IMR-90 (cell line): ENCODE measurements around the gene GAS6. TPM values are rescaled to one million over a fixed set of nuclear protein-coding genes. Genes with fewer than 3 reads are reported as not detected.

Experiments
- ATAC-seq: fragments of 200-7000 bp; cut with Tn5 transposase; 2 replicates; pipeline ENCODE4 v1.9.1; 2020; ENCODE audit warnings: low read depth, mild to moderate bottlenecking, moderate library complexity
- BruUV-seq: library from RNA; stranded (reverse); fragments of 400-500 nt; replicated peaks from 2 replicates; lab custom pipeline; 2021; lab: Mats Ljungman, UMichigan
- CTCF ChIA-PET: fragments of 300-600 bp; formaldehyde crosslinking; extraction: SDS; loops from one replicate; lab custom pipeline; 2021; ENCODE audit warnings: antibody characterized with exemption; lab: Yijun Ruan, JAX
- POLR2A ChIA-PET: fragments of 300-600 bp; sonication (Branson Sonifier 250); formaldehyde crosslinking; loops from one replicate; lab custom pipeline; 2022; ENCODE audit warnings: antibody characterized with exemption; ENCODE audit not compliant: unreplicated experiment; lab: Charles Lee
- DNase-seq: peaks from one replicate; pipeline ENCODE4 v3.0.0; 2013
- H2AFZ ChIP-seq: replicated peaks from 2 replicates; pipeline ENCODE3; 2013; ENCODE audit warnings: low read length, mild to moderate bottlenecking; ENCODE audit not compliant: poor library complexity
- H2AK5ac ChIP-seq: 2 replicates; pipeline ENCODE4 v1.6.1; 2013; ENCODE audit warnings: low read depth, low read length, inconsistent platforms
- H2AK9ac ChIP-seq: replicated peaks from 2 replicates; pipeline ENCODE3; 2013; ENCODE audit warnings: mild to moderate bottlenecking, low read depth, low read length, moderate library complexity; ENCODE audit not compliant: poor library complexity
- H2BK120ac ChIP-seq: 2 replicates; pipeline ENCODE4 v1.6.1; 2013; ENCODE audit warnings: low read depth, low read length, inconsistent platforms
- H2BK15ac ChIP-seq: 3 replicates; pipeline ENCODE4 v1.6.1; 2013; ENCODE audit warnings: low read depth, low read length, inconsistent platforms
- H2BK20ac ChIP-seq: 2 replicates; pipeline ENCODE4 v1.6.1; 2013; ENCODE audit warnings: low read depth, mild to moderate bottlenecking, inconsistent platforms, low read length, moderate library complexity
- H2BK5ac ChIP-seq: 2 replicates; pipeline ENCODE4 v1.6.1; 2013; ENCODE audit warnings: mild to moderate bottlenecking, low read depth, low read length, inconsistent platforms; ENCODE audit not compliant: poor library complexity, severe bottlenecking
- H3K14ac ChIP-seq: replicated peaks from 2 replicates; pipeline ENCODE4 v1.6.1; 2013; ENCODE audit warnings: low read depth, low read length, inconsistent platforms
- H3K18ac ChIP-seq: 2 replicates; pipeline ENCODE4 v1.6.1; 2013; ENCODE audit warnings: low read depth, low read length, control low read depth
- H3K23ac ChIP-seq: 2 replicates; pipeline ENCODE4 v1.6.1; 2013; ENCODE audit warnings: low read depth, low read length, inconsistent platforms
- H3K27ac ChIP-seq: 2 replicates; pipeline ENCODE4 v1.5.1; 2013; ENCODE audit warnings: mild to moderate bottlenecking, control low read depth, low read length; ENCODE audit not compliant: insufficient read depth
- H3K27me3 ChIP-seq: 2 replicates; pipeline ENCODE4 v1.6.1; 2013; ENCODE audit warnings: low read length; ENCODE audit not compliant: control insufficient read depth, insufficient read depth
- H3K36me3 ChIP-seq: 2 replicates; pipeline ENCODE4 v1.6.1; 2013; ENCODE audit warnings: low read length, mixed read lengths; ENCODE audit not compliant: control insufficient read depth, insufficient read depth
- H3K4ac ChIP-seq: 2 replicates; pipeline ENCODE4 v1.6.1; 2013; ENCODE audit warnings: low read depth, low read length, inconsistent platforms
- H3K4me1 ChIP-seq: 2 replicates; pipeline ENCODE4 v1.6.1; 2013; ENCODE audit warnings: low read length, mixed read lengths; ENCODE audit not compliant: control insufficient read depth, insufficient read depth
- H3K4me2 ChIP-seq: 2 replicates; pipeline ENCODE4 v1.6.1; 2013; ENCODE audit warnings: low read depth, mild to moderate bottlenecking, control low read depth, low read length, moderate library complexity
- H3K4me3 ChIP-seq: 2 replicates; pipeline ENCODE4 v1.5.1; 2013; ENCODE audit warnings: low read depth, mild to moderate bottlenecking, control low read depth, low read length, moderate library complexity; ENCODE audit not compliant: insufficient read depth
- H3K56ac ChIP-seq: 2 replicates; pipeline ENCODE4 v1.6.1; 2013; ENCODE audit warnings: low read length, inconsistent platforms; ENCODE audit not compliant: insufficient read depth; ENCODE audit errors: extremely low read depth
- H3K79me1 ChIP-seq, 2 experiments: 2 replicates each; pipeline ENCODE4 v1.6.1; 2013; ENCODE audit warnings: low read length in 2 of 2, inconsistent platforms in 1 of 2, low read depth in 1 of 2
- H3K9ac ChIP-seq: 2 replicates; pipeline ENCODE4 v1.6.1; 2013; ENCODE audit warnings: low read depth, low read length, control low read depth
- H3K9me1 ChIP-seq: 2 replicates; pipeline ENCODE4 v1.6.1; 2013; ENCODE audit warnings: low read length, inconsistent platforms; ENCODE audit not compliant: insufficient read depth
- H3K9me3 ChIP-seq: 2 replicates; pipeline ENCODE4 v1.6.1; 2013; ENCODE audit warnings: low read length; ENCODE audit not compliant: control insufficient read depth, insufficient read depth
- H4K20me1 ChIP-seq: 2 replicates; pipeline ENCODE4 v1.6.1; 2013; ENCODE audit warnings: low read length, inconsistent platforms; ENCODE audit not compliant: insufficient read depth
- H4K5ac ChIP-seq: 2 replicates; pipeline ENCODE4 v1.6.1; 2013; ENCODE audit warnings: mild to moderate bottlenecking, low read depth, low read length, control low read depth
- H4K8ac ChIP-seq, 2 experiments: 2 replicates each; pipeline ENCODE4 v1.6.1; 2013; ENCODE audit warnings: low read depth in 2 of 2, low read length in 2 of 2, control low read depth in 1 of 2, inconsistent platforms in 1 of 2
- H4K91ac ChIP-seq: 2 replicates; pipeline ENCODE4 v1.6.1; 2013; ENCODE audit warnings: low read depth, low read length, inconsistent platforms; ENCODE audit not compliant: insufficient read depth
- RCOR1 ChIP-seq: IDR thresholded peaks from 2 replicates; pipeline ENCODE4 v1.6.1; 2012; ENCODE audit warnings: mild to moderate bottlenecking, low read length, improper control_type of control experiment; ENCODE audit not compliant: insufficient replicate concordance
- SMC3 ChIP-seq: fragments of 150-350 bp; IDR thresholded peaks from 2 replicates; pipeline ENCODE4 v1.6.1; 2016; ENCODE audit warnings: low read depth, mild to moderate bottlenecking, antibody characterized with exemption, low read length, moderate library complexity
- WGBS, 2 experiments: methylation state at CpG; one replicate each; pipeline versions ENCODE4 v1.1.5 to v1.1.7; 2013; ENCODE audit warnings: missing lambda C conversion rate in 2 of 2; ENCODE audit not compliant: insufficient read length in 1 of 2; ENCODE audit errors: extremely low coverage in 2 of 2; 5-methylcytosine and 5-hydroxymethylcytosine counted together
- dilution Hi-C: fragments of 300-500 bp; cut with HindIII; formaldehyde crosslinking; loops from one replicate; pipeline ENCODE4 v1.14.3; 2018; ENCODE audit warnings: low sequenced_read_pairs; ENCODE audit not compliant: unreplicated experiment
- in situ Hi-C: fragments of 300-500 bp; cut with MboI; formaldehyde crosslinking; loops from 3 replicates; pipeline ENCODE4 v1.14.3; 2019; ENCODE audit warnings: low sequenced_read_pairs, inconsistent platforms, mixed read lengths
- intact Hi-C: fragments of 100-400 bp; cut with micrococcal nuclease; formaldehyde crosslinking; loops from 2 replicates; pipeline ENCODE4 v1.10.0; 2022
- polyA plus RNA-seq, 3 experiments: library from polyadenylated mRNA; depleted of rRNA; stranded (reverse); fragments of >200 nt; gene quantifications; 2 replicates each; pipeline ENCODE4 v1.2.3, GENCODE V29; 2012; ENCODE audit warnings: low replicate concordance in 1 of 3
- total RNA-seq: library from RNA; depleted of rRNA; stranded (reverse); fragments of >200 nt; gene quantifications from 2 replicates; pipeline ENCODE4 v1.2.3, GENCODE V29; 2012

GAS6 gene
- total and polyA plus RNA-seq, 2 of the 4 experiments (the other 2 are of a cell fraction), result 220 to 823 TPM

DNA sequence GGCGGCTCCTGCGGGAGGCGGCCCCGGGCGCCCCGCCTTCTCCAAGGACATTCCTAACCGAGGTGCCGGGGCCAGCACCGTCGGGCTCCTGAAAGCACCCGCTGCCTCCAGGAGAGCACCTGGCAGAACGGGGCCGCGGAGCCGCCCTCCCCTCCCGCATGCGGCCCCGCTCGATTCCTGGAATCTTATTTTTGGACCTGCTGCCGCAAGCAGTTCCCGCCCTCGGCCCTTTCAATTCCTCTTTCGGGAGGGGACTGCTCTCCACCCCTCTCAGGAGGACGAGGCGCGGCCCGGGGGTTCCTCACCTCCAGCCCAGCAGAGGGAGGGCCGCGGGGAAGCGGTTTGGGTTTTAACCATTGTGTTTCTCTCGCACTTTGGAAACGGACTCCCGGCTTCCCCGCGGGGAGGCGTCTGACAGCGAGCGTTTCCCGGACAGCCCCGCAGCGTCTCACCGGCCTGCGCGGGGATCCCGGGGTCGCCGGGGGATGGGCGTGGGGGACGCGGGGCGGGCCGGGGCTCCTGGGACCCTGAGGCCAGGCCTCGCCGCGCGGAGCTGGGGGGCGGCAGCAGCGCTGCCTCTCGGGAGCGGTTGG is 849 bp downstream of the GAS6 start (continued):
- peak; percentile 19; the same call in 1 of the 2 replicates for TF ChIP-seq SMC3

DNA sequence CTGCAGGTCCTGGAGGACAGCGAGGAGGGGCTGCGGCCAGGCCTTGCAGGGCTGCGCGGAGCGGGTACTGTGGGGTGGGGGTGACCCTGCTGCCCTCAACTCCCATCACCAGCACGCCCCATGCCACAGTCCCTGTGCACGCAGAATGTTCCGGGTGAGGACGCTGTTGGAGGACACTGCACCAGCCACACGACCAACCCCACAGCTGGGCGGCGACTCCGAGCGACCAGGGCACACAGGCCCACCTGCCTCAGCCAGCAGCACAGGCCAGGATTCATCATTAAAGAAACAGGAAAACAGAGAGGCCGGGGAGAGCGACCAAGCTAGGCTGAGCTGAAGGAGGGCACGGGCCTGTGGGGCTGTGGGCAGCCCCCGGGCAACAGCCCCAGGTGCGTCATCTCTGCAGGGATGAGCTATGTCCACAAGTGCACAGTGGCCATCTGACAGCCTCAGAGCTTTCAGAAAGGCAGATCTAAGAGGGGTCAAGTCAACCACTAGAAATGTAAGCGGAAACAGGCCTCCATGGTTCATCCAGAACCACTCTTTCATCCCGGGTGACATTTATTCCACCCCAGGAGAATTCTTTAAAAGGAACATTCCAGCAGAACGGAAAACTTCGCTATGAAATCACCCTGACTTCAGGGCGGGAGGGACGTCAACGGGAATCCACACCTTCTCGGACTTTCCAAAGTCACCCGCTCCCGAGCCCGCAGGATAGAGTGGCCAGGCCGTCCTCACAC is 1.5 kb downstream of the GAS6 start:
- peaks cover 14 to 58% of the 10 kb centered on the region in 2 experiments for H3K79me1 ChIP-seq
- peak overlapping the region; percentile 86 for H2AK5ac ChIP-seq
- dilution Hi-C loops, result no loop called here
- peak overlapping the region; percentile 27 for H2BK20ac ChIP-seq
- H3K14ac ChIP-seq, result peak overlapping the region; percentile 89
- WGBS, 2 experiments, result 54% methylated on average over 20 of the region's 31 CpGs; no CpG with 5 or more reads in 1 of the 2 experiments
- peaks cover 23% of the 10 kb centered on the region for H3K36me3 ChIP-seq
- in situ Hi-C loops, result no loop called here
- H3K4me3 ChIP-seq, result peak overlapping the region; percentile 93
- H3K9me3 ChIP-seq, result no peaks in the 10 kb centered on the region
- DNase-seq, result peak; percentile 36
- peak overlapping the region; percentile 89 for H3K4ac ChIP-seq
- TF ChIP-seq RCOR1 (peak; percentile 12), SMC3 (no peak)
- intact Hi-C loops, result loop anchor here (2.0 to 5.0 kb wide), 4 partner anchors 34 to 365 kb away; no protein-coding TSS in a partner anchor
- H2BK15ac ChIP-seq, result peak overlapping the region; percentile 11; the same call in 2 of the 3 replicates
- peak overlapping the region; percentile 100 for H2BK5ac ChIP-seq
- peak overlapping the region; percentile 83 to 89 for H4K8ac ChIP-seq
- peak overlapping the region; percentile 65 for H2AFZ ChIP-seq
- peak overlapping the region; percentile 84 for H4K91ac ChIP-seq
- peak overlapping the region; percentile 97 for H2AK9ac ChIP-seq
- H3K56ac ChIP-seq, result peak overlapping the region; percentile 60
- H3K4me2 ChIP-seq, result peak overlapping the region; percentile 83
- H3K27ac ChIP-seq, result peak overlapping the region; percentile 97
- ChIA-PET POLR2A (no interaction called here), CTCF (no interaction called here)
- BruUV-seq, result no TSS peak
- peak overlapping the region; percentile 38 for H2BK120ac ChIP-seq
- H3K23ac ChIP-seq, result peak overlapping the region; percentile 83
- peak overlapping the region; percentile 48 for H3K18ac ChIP-seq
- H3K9me1 ChIP-seq, result peaks cover 22% of the 10 kb centered on the region
- peak; percentile 1 for ATAC-seq
- H4K5ac ChIP-seq, result peak overlapping the region; percentile 17; the same call in 1 of the 2 replicates
- no peaks in the 10 kb centered on the region for H3K27me3 ChIP-seq
- H4K20me1 ChIP-seq, result peaks cover 54% of the 10 kb centered on the region
- H3K4me1 ChIP-seq, result peaks cover 25% of the 10 kb centered on the region
- peak overlapping the region; percentile 97 for H3K9ac ChIP-seq
